Measurements from ENCODE around the gene GRK4. TPM values are rescaled to one million over a fixed set of nuclear protein-coding genes. Genes with fewer than 3 reads are reported as not detected.

Gene GRK4
- total RNA-seq, 1 experiment from 2014 or later = 3.8 TPM

DNA sequence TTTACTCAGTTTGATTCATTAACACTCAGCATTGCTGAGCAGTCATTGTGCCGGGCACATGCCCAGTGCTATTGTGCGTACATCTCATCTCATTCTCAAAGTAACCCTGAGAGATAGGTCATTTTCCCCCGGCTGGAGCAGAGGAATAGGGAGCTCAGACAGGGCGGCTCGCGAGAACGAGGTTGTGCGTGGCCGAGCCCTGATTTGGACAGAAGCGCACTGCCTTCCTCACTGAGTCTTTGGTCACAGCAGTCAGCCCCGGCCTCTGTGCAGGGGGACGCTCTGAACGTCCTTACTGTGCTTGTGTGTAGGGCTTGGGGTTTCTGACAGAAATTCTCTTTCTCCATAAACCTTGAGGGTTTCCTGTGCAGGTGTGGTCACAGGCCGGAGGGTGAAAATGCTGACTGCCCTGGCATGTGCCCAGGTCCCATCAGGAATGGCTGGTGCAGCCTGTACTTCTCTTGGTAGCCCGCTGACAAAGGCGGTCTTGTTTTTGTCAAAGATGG lies 39.6 kb upstream of the GRK4 start:
- H3K79me2 ChIP-seq (ENCODE audit: low read length) = no peaks in the 10 kb centered on the region
- no peak overlapping the region for H3K27ac ChIP-seq (ENCODE audit: low read length)
- H3K4me1 ChIP-seq (ENCODE audit: low read length) = peaks cover under 1% of the 10 kb centered on the region; the same call in 1 of the 2 replicates

DNA sequence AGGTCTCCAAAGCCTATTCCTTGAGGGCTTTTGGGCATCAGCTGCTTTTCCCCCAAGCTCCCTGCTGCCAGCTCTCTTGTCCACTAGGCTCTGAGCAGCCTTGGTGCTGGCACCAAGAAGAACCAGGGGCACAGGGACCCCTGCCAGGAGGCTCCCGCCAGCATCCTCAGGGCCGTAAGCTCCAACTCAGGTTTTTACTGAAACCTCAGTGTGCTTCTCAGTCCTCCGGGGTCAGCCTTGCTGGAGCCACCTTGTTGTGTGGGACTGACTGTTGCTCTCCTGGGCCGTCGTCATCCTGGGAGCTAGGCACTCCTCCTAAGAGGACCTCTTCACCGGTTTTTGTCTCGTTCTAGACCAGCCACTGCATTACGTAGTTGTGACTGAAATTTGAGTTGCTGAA lies 39.1 kb upstream of the GRK4 start:
- Histone ChIP-seq H3K79me2 (ENCODE audit: low read length) (no peaks in the 10 kb centered on the region), H3K4me3 (ENCODE audit: low read length) (no peak overlapping the region), H3K27ac (ENCODE audit: low read length) (no peak overlapping the region), H3K9me2 (replicated peaks; ENCODE audit: insufficient read depth, low read length) (no peaks in the 10 kb centered on the region), H3K27me3 (ENCODE audit: low read length) (no peaks in the 10 kb centered on the region), H3K9me3 (ENCODE audit: low read length) (no peaks in the 10 kb centered on the region), H3K4me2 (ENCODE audit: low read depth, low read length, poor library complexity, severe bottlenecking) (no peak overlapping the region), H2AFZ (ENCODE audit: low read length) (no peak overlapping the region), H4K20me1 (ENCODE audit: insufficient read depth, low read depth, low read length) (peaks cover 5% of the 10 kb centered on the region; the same call in 1 of the 2 replicates), H3K9ac (ENCODE audit: low read length) (no peak overlapping the region), H3K36me3 (ENCODE audit: insufficient read depth, low read length) (no peaks in the 10 kb centered on the region; the same call in 1 of the 2 replicates), H3K4me1 (ENCODE audit: low read length) (no peaks in the 10 kb centered on the region)
- DNase-seq = no peak

More for the DNA sequence above, 39.6 kb upstream of the GRK4 start:
- Histone ChIP-seq H3K9ac (ENCODE audit: low read length) (no peak overlapping the region), H3K9me3 (ENCODE audit: low read length) (no peaks in the 10 kb centered on the region), H3K36me3 (ENCODE audit: insufficient read depth, low read length) (no peaks in the 10 kb centered on the region; the same call in 1 of the 2 replicates), H3K27me3 (ENCODE audit: low read length) (no peaks in the 10 kb centered on the region), H3K9me2 (replicated peaks; ENCODE audit: insufficient read depth, low read length) (no peaks in the 10 kb centered on the region), H4K20me1 (ENCODE audit: insufficient read depth, low read depth, low read length) (0 out of 2 replicates have a peak, but pooled peaks cover 4% of the 10 kb centered on the region), H3K4me3 (ENCODE audit: low read length) (no peak overlapping the region), H3K4me2 (ENCODE audit: low read depth, low read length, poor library complexity, severe bottlenecking) (no peak overlapping the region), H2AFZ (ENCODE audit: low read length) (no peak overlapping the region)
- DNase-seq = no peak

DNA sequence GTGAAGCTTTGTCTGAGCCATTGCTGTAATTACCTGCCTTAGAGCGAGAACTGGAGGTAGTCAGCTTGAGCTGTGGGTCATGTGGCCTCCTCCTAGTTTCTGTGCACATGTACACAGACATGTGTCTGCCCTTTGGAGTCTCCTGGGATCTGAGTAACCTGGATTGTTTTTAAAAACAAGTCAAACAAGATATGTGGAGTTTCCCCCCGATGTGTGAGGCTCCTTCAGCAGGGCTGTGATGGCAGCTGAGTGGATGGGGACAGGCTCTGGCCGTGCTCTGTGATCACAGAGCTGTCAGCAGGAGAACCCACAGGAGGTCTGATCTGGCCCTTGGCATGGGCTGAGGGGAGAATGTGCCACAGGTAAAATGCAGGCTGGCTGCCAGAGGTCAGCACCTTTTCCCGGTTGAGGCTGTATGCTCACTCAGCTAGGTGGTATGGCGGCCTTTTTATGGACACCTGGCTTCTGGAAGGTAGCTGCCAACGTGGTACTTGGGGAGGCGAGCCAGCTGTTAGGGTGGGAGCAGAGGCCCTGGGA lies 38.5 kb upstream of the GRK4 start:
- no peaks in the 10 kb centered on the region for H3K79me2 ChIP-seq (ENCODE audit: low read length)

DNA sequence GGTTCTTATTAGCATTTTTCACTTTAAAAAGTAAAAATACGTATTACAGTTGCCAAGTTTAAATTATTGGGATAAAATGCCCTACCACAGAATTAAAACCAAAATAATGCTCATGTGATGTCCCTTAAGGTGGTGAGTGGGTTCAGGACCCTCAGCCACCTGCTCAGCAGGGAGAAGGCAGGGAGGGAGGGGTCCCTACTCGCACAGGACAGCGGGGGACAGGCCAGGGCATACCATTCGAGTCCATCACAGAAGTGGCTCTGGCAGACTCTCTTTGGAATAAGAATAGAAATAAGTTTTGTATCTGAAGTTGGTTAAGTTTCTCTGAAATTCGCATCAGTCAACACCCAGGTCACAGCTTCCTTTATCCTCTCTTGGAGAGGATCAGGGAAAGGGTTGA lies 37.9 kb upstream of the GRK4 start:
- Histone ChIP-seq H3K4me2 (ENCODE audit: low read depth, low read length, poor library complexity, severe bottlenecking) (no peak overlapping the region), H3K27me3 (ENCODE audit: low read length) (no peaks in the 10 kb centered on the region), H3K4me3 (ENCODE audit: low read length) (no peak overlapping the region), H3K36me3 (ENCODE audit: insufficient read depth, low read length) (peaks cover 10% of the 10 kb centered on the region; the same call in 1 of the 2 replicates), H3K27ac (ENCODE audit: low read length) (no peak overlapping the region), H3K79me2 (ENCODE audit: low read length) (no peaks in the 10 kb centered on the region), H3K9ac (ENCODE audit: low read length) (no peak overlapping the region), H3K9me2 (replicated peaks; ENCODE audit: insufficient read depth, low read length) (no peaks in the 10 kb centered on the region), H4K20me1 (ENCODE audit: insufficient read depth, low read depth, low read length) (peaks cover 14% of the 10 kb centered on the region), H3K4me1 (ENCODE audit: low read length) (no peaks in the 10 kb centered on the region), H2AFZ (ENCODE audit: low read length) (no peak overlapping the region), H3K9me3 (ENCODE audit: low read length) (no peaks in the 10 kb centered on the region)
- DNase-seq = no peak

More for the DNA sequence above, 38.5 kb upstream of the GRK4 start:
- Histone ChIP-seq H3K9me2 (replicated peaks; ENCODE audit: insufficient read depth, low read length) (no peaks in the 10 kb centered on the region), H2AFZ (ENCODE audit: low read length) (no peak overlapping the region), H3K27ac (ENCODE audit: low read length) (no peak overlapping the region), H3K4me2 (ENCODE audit: low read depth, low read length, poor library complexity, severe bottlenecking) (no peak overlapping the region), H4K20me1 (ENCODE audit: insufficient read depth, low read depth, low read length) (peaks cover 10% of the 10 kb centered on the region; the same call in 1 of the 2 replicates), H3K9ac (ENCODE audit: low read length) (no peak overlapping the region), H3K36me3 (ENCODE audit: insufficient read depth, low read length) (peaks cover 5% of the 10 kb centered on the region), H3K4me1 (ENCODE audit: low read length) (no peaks in the 10 kb centered on the region), H3K4me3 (ENCODE audit: low read length) (no peak overlapping the region), H3K27me3 (ENCODE audit: low read length) (no peaks in the 10 kb centered on the region), H3K9me3 (ENCODE audit: low read length) (no peaks in the 10 kb centered on the region)
- DNase-seq = no peak

DNA sequence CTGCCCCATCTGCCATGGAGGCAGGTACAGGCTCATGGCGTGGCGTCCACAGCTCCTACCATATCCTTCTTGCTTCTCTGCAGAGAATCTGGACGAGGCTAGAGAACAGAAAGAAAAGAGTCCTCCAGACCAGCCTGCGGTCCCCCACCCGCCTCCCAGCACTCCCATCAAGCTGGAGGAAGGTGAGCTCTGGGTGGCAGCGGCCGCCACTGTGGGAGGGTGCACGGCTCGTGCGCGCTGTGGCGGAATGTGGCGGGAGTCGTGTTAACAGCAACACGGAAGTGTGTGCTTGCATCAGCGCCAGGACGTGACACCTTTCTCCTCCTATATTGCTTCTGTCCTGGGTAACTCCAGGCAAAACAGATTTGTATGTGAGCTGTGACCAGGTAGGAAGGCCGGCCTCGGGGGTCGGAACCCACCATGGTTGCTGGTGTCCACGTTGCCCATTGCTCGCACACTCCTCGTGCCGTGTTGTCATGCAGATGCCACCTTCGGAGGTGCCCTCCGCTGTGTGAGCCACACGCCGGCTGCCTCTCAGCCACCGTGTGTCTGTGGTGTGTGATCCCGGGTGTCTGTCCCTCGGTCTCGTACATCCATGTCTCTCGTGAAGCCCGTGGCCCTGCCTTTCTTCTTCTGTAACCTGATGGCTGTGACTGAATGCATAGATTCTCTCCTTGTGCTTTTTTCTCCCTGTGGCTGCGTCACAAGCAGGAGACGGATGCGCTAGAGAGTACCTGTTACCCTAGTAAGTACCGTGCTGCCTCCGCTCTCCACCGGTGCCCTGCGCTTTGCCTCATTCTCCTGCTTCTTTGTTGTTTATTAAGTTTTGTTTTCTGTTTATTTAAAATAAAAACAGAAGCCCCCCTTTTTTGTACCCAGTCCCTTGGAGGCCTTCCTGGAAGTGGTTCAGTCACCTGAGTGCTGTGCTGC lies 37.2 kb upstream of the GRK4 start:
- Histone ChIP-seq H3K79me2 (ENCODE audit: low read length) (0 out of 2 replicates have a peak, but pooled peaks cover 1% of the 10 kb centered on the region), H3K4me3 (ENCODE audit: low read length) (no peak overlapping the region), H3K27me3 (ENCODE audit: low read length) (no peaks in the 10 kb centered on the region), H4K20me1 (ENCODE audit: insufficient read depth, low read depth, low read length) (peaks cover 20% of the 10 kb centered on the region), H2AFZ (ENCODE audit: low read length) (no peak overlapping the region), H3K27ac (ENCODE audit: low read length) (no peak overlapping the region), H3K9ac (ENCODE audit: low read length) (no peak overlapping the region), H3K4me2 (ENCODE audit: low read depth, low read length, poor library complexity, severe bottlenecking) (no peak overlapping the region), H3K36me3 (ENCODE audit: insufficient read depth, low read length) (peaks cover 13% of the 10 kb centered on the region; the same call in 1 of the 2 replicates), H3K9me2 (replicated peaks; ENCODE audit: insufficient read depth, low read length) (no peaks in the 10 kb centered on the region), H3K4me1 (ENCODE audit: low read length) (peaks cover 3% of the 10 kb centered on the region), H3K9me3 (ENCODE audit: low read length) (no peaks in the 10 kb centered on the region)
- no peak for DNase-seq

DNA sequence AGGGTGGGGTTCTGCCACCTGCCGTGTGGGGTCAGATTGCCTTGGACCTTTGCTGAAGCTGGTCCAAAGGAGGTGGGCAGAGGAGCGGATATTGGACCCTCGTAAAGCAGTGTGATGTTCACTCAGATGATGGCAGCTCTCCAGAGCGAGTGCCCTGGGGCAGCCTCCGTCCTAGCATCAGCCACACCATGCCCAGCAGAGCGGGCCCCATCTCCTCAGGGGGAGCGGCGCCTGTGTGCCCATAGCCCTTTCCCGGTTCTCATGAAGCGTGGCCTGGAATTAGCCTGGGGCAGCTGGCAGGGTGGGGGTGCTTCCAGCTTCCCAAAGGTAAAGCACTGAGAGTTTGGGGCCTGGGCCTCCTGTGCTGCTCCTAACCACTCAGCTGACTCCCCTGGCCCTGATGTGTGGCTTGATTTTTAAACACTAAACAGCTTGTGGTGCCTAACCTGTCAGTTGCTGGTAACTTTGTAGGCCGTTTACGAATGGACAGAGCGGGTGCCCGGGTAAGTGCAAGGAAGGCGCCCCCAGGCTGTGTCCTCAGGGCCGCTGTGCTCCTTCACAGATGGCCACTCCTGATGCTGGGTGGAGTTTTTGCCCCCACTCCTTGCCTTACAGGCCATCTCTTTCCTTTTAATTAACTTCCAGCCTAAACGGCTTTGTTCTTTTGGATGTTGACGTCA lies 36.2 kb upstream of the GRK4 start:
- H3K9me2 ChIP-seq (replicated peaks; ENCODE audit: insufficient read depth, low read length) = no peaks in the 10 kb centered on the region
- peaks cover 25% of the 10 kb centered on the region for H4K20me1 ChIP-seq (ENCODE audit: insufficient read depth, low read depth, low read length)
- no peak overlapping the region for H3K4me3 ChIP-seq (ENCODE audit: low read length)
- peaks cover 13% of the 10 kb centered on the region for H3K4me1 ChIP-seq (ENCODE audit: low read length)
- peaks cover 5% of the 10 kb centered on the region; the same call in 1 of the 2 replicates for H3K79me2 ChIP-seq (ENCODE audit: low read length)
- no peak overlapping the region for H3K4me2 ChIP-seq (ENCODE audit: low read depth, low read length, poor library complexity, severe bottlenecking)
- no peak overlapping the region for H2AFZ ChIP-seq (ENCODE audit: low read length)
- no peaks in the 10 kb centered on the region for H3K27me3 ChIP-seq (ENCODE audit: low read length)
- H3K36me3 ChIP-seq (ENCODE audit: insufficient read depth, low read length) = peaks cover 17% of the 10 kb centered on the region; the same call in 1 of the 2 replicates
- H3K9me3 ChIP-seq (ENCODE audit: low read length) = no peaks in the 10 kb centered on the region
- H3K27ac ChIP-seq (ENCODE audit: low read length) = no peak overlapping the region
- DNase-seq = no peak
- no peak overlapping the region for H3K9ac ChIP-seq (ENCODE audit: low read length)

DNA sequence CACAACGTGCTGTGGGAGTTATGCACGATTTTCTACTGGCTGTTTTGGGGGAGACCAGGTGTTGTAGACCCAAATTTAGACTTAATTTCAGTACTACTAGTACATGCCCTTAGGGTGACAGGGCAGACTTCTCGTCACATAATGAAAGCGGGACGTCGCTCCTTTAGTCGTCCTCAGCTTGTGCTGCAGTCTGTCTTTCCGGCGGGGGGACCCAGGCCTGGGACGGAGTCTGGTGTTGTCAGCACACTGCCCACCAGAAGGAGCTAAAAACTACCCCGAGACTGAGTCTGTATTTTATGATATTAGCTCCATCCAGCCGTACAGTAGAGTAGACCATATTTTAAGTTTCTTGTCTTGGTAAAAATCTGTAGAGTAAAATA lies 35.7 kb upstream of the GRK4 start:
- Histone ChIP-seq H3K4me1 (ENCODE audit: low read length) (peaks cover 18% of the 10 kb centered on the region), H3K36me3 (ENCODE audit: insufficient read depth, low read length) (peaks cover 17% of the 10 kb centered on the region; the same call in 1 of the 2 replicates), H3K27me3 (ENCODE audit: low read length) (no peaks in the 10 kb centered on the region), H4K20me1 (ENCODE audit: insufficient read depth, low read depth, low read length) (peaks cover 31% of the 10 kb centered on the region), H3K79me2 (ENCODE audit: low read length) (peaks cover 5% of the 10 kb centered on the region; the same call in 1 of the 2 replicates), H3K27ac (ENCODE audit: low read length) (no peak overlapping the region), H3K4me2 (ENCODE audit: low read depth, low read length, poor library complexity, severe bottlenecking) (no peak overlapping the region), H3K9me3 (ENCODE audit: low read length) (no peaks in the 10 kb centered on the region), H3K9ac (ENCODE audit: low read length) (no peak overlapping the region), H3K4me3 (ENCODE audit: low read length) (no peak overlapping the region), H2AFZ (ENCODE audit: low read length) (no peak overlapping the region), H3K9me2 (replicated peaks; ENCODE audit: insufficient read depth, low read length) (no peaks in the 10 kb centered on the region)
- DNase-seq = no peak
